Measurements from ENCODE around the gene EFCAB12.

EFCAB12 gene

DNA sequence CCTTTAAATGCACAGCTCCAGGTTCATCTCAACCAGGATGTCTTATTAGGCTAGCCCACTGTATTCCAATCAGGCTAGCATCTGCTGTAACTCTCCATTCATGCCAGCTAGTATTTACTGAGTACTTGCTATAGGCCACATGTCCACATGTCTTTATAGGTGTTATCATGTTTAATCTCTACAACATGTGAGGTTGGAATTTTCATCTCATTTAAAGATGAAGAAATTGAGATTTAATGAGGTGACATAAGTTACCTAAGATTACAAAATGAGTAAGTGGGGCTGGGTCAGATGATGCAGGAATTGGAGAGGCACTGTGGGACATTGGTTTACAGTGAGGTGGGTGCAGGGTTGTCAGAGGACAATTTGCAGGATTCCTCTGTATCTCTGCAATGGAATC lies 14.5 kb upstream of the EFCAB12 start:
- DNase-seq = no peak

DNA sequence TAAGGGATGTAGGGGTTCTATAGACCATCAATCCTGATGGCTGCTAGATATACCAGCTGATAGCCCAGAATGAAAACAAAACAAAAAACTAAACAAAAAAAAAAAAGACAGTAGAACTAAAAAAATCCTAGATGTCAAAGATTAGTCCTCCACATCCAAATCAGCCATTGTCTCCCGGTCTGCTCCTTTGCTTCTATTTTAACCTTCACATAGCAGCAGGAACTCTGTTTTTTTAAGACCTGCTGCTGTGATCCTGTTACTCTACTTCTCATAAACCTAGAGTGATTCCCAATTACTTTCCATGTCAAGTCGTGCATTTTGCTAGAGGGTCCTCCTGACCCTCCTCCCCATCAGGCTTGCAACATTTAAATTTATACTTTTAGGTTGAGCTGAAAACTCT lies 14.1 kb upstream of the EFCAB12 start:
- no peak for DNase-seq

DNA sequence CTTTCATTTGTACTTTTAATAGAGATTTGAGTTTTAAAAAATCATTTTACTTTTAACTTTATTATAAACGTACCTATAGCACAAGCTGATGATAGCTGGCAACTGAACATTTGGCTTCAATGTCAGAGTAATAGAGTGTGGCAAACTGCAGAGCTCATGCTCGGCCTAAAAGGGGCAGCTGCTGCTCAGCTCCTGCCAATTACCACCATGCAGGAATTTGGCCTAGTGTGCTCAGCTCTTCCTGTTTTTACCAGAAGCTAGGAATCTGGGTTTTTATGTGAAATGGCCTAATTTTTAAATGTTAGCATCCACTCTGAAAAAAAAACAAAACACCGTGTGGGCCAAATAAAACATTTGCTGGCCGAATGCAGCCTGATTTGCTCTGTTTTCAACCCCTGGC lies 13.3 kb upstream of the EFCAB12 start:
- DNase-seq = peak in 1 of 2 experiments; percentile 27

DNA sequence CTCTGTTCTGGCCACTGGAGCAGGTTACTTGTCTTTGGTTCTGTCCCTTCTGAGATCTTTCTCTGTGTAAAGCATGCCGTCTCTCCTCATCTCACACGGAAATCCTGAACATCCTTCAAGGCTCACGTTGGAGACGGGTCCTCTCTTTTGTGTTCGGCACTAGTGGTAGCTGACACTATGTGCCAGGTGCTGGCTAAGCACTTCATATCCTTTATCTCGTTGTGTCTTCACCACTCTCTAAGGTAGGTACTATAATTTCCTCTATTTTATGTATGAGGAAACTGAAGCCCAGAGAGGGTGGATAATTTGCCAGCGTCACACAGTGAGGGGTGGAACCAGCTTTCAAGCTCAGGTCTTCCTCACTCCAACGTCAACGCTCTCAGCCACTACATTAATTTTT lies 12.8 kb upstream of the EFCAB12 start:
- no peak for DNase-seq

DNA sequence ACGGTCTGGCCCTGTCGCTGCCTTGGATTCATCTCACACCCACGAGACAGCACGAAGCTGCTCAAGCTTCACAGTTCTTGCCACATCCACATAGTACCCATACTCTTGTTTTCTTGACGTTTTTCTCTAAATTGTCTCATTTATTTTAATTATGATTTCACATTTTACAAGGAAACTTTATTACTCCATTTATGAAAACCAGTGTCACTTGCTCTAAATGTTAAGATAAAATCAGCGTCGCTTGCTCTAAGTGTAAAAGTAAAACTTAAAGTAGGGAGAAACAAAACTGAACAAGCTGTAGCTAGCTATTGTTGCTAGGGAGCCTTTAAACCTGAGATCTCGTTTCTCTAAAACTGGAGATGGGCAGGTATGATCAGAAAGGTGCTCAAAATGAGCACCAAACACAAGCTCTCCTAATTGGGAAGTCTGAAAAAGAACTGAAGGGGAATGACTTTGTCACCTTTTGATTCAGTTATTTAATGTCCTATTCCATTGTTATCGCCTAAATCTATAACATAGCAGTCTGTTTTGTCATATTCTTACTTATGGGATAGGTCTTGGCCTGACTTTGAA lies 12.3 kb upstream of the EFCAB12 start:
- DNase-seq = no peak

DNA sequence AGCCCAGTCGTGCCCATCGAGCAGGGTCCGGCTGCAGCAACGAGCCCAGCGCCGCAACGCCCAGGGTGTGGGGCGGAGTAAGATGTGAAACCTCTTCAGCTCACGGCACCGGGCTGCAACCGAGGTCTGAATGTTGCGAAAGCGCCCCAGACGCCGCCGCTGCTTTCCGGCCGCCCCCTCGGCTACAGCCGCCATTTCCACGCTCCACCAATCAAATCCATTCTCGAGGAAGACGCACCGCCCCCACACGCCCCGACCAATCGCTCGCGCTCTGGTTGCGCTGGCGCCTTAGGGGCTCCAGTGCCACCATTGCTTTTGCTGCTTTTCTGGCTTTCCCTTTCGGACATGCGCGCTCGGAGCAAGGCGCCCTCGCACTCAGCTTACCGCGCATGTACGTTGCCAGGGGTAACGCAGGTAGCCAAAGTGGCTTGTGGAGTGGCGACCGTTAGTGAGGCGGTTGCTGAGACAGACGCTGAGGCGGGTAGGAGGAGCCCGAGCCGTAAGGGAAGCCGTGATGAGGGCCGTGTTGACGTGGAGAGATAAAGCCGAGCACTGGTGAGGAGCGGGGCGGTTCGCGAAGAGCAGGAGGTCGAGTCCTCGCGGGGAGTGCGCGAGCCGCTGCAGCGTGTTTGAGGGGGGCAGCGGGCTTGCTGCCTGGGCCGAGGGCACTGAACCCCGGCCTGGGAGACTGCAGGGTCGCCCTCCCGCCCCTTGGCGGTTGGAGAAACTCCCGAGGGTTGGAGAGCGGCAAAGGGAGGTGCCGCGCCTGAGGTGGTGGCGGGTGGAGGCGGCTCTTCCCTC lies 11.6 kb upstream of the EFCAB12 start, which contains the start of the genes IFT122 and MBD4:
IFT122 (plus strand) TSS at position 408 of the 801 bp plus-strand sequence; CDS start at position 515, 107 bp downstream.
MBD4 (minus strand) TSS at position 132 of the 801 bp plus-strand sequence; CDS start at position 17, 115 bp downstream.
- peak; percentile 100 for DNase-seq

DNA sequence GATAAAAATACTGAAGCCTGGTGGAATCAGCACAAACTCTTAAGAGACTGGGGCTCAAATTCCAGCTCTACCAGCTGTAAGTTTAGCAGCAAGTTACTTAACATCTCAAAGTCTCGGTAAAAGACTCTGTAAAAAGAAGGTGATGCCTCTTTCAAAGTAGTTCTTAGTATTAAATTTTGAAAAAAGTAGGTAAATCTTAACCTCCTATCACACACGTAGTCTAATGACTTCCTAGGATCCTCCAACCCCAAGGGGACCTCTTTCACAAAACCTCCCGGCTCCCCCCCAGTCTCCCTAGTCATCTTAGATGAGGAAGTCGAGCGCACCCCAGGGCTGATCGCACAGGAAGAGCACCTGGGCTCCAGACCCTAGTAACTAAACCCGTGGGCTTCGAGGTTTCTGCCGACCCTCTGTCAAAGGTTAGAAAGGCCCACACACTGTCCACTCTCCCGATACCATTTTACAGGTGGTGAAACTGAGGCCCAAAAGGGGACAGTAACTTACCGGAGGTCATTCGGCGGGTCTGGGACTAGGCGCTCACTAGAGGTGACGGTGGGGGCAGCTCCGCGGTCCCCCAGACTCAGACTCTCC lies 10.9 kb upstream of the EFCAB12 start:
- peak in 1 of 2 experiments; percentile 63 for DNase-seq

DNA sequence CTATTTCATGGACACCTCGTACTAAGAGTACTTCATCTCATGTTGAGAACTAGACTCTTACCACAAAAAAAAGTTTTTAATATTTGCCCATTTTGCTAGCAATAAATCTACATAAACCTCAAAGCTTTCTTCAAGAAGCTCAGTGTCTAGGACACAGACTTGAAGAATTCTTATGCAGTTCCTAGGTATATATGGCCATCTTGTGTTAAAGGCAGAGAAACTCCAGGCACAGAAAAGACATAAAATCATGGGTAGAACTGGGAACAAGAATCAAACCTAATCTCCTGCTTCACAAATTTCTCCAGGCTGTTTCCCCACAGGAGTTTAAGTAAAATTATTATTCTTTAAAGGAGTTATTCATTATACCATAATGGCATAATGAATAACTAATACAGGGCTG lies 6.9 kb upstream of the EFCAB12 start:
- no peak for DNase-seq

DNA sequence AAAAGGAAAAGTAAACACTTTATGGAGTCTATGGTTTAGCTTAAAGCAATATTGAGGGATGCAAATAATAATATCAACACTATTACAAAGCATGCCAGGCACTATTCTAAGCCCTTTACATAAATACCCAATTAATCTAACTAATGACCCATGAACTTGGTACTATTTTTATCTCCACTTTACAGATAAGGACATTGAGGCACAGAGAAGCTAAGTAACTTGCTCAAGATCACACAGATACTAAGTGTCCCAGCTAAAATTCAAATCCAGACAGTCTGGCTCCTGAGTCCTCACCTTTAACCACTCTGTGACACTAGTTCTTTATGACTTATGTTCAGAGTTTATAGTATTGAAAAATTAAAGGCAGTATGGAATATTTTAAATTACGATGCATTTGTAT lies 5.7 kb upstream of the EFCAB12 start:
- DNase-seq = no peak

DNA sequence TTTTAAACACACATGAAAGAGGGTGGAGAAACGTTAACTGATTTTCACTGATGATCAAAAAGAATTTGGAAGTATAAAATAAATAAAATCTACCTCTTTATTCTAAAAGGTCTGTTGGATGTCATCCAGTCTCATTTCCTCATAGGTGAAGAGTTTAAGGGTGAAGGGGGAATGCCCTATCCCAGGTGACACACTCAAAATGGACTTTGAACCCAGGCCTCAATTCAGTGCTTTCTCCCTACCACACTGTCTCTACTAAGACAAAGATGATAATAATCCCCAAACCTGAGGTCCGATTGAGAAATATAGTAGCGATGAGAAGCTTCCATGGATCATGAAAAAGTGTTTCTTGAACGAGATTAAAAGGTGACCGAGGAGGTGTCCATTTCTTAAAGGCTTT lies 5.1 kb upstream of the EFCAB12 start:
- DNase-seq = no peak

DNA sequence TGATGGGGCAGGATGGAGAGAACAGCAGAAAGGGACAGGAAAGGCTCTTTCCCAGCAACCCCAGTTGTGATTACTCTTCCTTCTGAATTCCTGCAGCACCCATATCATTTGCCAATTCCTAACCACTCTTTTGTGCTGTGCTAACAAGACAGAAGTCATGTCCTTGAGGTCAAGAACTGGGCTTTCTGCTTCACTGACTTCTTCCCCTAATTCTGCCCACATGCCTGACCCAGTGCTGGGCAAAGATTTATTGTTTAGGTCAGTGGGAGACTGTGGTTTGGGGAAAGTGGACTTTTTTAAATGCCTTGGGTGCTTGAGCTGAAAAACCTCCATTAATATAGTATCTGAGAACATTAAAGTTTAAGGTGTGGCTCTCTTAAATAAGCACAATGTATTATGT lies 4.2 kb upstream of the EFCAB12 start:
- no peak for DNase-seq

DNA sequence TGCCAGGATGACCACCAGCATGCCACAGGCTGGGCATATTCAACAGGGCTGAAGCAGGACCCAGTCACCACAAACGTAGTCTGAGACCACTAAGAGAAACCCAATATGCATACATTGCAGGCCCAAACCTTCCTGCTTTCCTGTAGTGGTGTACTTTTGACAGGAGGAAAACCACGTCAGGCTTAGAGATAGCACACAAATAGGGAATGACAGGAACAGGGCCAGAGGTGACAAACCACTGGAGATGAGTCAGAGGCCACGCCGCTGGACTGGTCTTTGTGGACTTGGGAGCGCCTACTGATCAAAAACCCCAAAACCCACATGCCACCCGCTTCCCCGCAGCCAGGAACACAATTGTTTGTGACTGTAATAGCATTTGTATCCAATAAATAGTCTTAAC lies 3.6 kb upstream of the EFCAB12 start:
- no peak for DNase-seq

DNA sequence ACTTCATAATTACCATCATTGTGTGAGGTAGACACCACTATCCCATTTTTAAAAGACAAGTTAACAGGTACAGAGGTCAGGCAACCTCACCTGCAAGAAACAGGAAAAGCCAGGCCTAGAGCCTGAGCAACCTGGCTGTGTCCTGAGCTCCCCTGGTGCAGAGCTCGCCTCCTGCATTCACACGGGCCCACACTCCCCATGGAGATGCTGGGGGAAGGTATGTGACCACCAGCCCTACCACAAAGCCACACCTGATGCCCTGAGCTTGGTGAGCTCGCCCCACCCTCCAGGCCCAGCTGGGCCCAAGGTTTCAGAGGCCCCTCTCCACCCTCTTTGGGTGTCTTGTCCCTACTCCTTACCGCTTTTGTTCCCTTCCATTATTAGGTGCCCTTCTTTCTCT lies 1.2 kb upstream of the EFCAB12 start:
- DNase-seq = no peak

DNA sequence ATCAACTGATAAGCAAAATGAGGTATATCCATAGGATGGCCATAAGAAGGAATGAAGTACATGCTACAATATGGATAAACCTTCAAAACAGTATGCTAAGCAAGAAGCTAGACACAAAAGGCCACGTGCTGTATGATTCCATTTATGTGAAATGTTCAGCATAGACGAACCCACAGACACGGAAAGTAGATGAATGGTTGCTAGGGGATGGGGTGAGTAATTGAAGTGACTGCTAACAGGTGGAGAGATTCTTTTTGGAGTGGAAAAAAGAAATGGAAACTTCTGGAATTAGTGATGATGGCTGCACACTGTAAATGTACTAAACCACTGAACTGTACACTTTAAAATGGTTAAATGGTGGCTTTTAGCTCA lies 630 bp upstream of the EFCAB12 start:
- DNase-seq = no peak

DNA sequence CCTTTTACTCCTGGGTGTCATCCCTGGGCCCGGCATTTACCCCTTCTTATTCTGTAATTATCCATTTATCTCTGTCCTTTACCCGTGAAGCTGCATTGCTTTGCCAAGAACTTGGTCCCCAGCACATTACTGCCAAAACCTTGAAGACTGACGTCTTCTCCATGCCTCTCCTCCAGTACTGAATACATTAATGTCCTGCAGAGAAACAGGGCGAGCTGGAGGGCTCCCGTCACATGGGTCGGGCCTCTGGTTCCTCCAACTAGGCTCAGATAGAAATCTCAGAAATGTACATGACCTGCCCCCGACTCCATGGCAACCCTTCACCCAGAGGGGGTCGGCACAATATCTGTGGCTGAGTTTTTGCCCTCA lies 445 bp downstream of the EFCAB12 start:
- DNase-seq = no peak

DNA sequence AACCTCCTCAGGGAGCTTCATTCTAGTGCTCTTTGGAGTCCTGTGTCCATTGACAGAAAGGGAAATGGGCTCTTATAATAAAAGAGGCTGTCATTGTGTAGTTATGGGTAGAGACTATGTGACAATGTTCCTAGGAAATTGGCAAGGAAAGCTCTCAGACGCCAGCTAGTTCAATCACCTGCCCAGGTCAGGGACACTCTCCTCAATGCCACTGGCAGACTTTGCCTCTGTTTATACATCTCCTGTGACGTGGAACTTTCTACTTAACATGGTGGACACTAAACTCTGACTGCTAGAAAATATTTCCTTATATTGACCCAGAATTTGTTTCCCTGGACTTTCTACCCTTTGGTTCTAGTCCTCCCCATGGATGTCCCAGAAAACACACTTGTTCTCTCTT lies 2.8 kb downstream of the EFCAB12 start:
- DNase-seq = no peak

DNA sequence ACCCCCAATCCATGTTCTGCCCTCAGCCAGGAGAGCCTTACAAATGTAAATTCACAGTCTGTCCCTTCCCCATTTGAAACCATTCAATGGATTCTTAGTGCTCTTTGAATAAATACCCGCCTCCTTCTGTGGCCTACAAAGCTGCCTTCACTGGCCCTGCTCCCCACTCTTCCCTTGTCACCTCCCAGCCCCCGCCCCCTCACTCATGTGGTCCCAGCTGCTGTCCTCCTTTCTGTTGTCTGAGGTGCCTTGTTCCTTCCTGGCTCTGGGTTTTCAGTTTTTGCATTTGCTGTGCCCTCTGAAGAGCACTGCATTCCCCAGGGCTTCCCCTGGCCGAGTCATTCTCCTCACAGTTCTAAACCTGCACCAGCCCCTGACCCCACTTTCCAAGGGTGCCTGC lies 3.2 kb downstream of the EFCAB12 start:
- no peak for DNase-seq

DNA sequence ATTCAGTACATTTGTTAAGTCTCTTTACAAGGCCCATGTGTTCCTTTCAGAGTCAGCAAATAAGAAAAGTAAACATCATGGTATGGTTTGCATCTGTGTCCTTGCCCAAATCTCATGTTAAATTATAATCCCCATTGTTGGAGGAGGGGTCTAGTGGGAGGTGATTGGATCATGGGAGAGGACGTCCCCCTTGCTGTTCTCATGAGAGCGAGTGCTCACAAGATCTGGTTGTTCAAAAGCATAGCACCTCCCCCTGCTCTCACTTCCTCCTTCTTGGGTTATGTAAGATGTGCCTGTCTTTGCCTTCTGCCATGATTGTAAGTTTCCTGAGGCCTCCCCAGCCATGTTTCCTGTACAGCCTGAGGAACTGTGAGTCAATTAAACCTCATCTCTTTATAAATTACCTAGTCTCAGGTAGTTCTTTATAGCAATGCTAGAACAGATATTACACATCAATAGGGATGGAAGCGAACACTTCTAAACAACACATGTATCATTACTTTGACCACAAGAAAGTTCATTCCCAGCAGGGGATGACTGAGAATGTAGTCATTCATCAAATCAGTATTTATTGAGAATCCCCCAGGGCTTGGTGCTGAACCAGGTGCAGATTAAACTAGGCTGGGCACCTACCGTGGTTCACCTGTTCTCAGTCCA lies 4.1 kb downstream of the EFCAB12 start:
- no peak for DNase-seq

DNA sequence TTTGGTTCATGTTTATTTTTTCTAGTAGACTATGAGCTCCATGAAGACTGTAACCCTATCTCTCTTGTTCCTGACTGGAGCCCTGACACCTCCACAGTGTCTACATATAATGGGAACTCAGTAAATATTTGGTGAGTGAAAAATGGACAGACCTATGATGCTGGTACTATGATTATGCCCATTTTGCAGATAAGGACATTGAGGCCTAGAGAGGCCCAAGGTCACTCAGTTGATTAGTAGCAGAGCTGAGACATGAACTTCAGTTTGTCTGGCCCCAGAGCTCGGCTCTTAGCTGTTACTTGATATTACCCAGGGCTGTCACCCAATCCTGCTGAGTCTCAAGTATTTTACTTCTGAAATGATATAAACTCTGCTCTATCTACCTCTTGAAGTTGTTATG lies 5.5 kb downstream of the EFCAB12 start:
- no peak for DNase-seq

DNA sequence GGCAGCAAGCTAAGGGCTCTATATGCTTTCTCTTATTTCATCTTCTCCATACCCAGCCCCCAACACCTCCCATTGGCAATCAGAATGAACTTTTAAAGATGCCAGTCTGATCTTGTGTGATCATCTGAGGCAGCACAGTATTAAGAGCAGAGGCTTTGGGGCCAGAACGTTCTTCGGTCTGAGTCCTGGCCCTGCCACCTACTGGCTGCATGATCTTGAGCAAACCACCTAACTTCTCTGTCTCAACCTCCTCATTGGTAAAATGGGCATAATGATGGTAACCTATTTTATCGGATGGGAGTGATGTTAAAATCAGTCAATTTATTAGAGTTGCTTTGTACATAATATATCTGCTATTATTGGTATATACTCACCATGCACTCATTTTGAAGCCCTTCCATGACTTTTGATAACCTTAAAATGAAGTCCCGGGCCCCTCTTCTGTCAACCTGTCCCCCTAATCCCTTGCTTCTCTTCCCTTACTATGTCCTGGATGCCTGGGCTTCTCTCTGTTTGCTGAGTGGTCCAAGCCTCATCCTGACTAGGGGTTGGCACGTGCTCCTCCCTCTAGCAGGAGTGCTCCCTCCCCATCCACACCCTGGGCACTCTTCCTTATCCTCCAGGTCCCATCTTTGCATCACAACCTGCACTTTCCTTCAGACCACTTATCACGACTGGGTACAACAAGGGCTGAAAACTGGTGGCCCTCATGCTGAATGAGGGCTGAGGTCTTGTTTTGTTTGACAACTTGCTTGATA lies 6.3 kb downstream of the EFCAB12 start:
- no peak for DNase-seq

DNA sequence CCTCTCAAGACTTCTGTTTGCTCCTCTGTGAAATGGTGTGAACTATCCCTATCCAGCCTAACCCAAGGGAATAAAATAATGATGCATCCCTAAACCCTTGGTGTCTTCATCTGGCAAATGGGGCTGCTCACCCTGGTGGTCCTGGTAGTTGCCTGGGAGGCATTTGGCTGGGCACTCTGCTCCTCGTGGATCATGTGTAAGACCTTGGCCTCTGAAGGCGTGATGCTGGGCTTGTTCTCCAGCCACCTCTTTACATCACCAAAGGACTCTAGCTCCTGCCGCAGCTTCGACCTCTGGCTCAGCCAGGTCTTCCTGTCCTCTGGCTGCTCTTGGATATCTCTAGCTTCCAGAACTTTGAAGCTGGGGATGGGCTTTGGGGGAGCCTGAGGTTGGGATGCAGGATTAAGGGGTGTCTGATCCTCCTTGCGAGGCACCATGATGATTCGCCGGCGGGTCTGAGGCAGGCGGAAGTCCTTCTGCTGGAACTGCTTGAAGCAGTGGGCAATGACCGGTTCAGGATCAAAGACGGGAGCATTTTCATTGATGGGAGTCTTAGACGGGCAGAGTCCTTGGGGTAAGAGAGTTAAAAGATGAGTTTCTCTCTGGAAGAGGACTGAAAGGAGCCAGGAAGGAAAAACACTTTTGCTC lies 7.1 kb downstream of the EFCAB12 start:
- DNase-seq = no peak

DNA sequence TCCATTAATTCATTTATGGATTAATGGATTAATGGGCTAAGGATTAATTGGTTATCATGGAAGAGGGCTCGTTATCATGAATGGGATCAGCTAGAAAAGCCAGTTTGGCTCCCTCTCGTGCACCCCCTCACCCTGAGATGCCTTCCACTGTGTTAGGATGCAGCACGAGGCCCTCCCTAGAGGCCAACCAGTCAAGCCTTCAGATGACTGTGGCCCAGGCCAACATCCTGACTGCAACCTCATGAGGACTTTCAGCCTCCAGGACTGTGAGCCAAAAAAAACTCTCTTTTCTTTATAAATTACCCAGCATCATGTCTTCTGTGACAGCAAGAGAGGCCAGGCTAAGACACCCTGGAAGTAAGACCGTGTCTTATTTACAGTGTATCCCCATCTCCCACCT lies 9.0 kb downstream of the EFCAB12 start:
- no peak for DNase-seq
